GM18861 (cell line): Measurements from ENCODE around the gene CELSR2.

Experiments used
- ATAC-seq: cut with Tn5 transposase; IDR thresholded peaks from one replicate; pipeline ENCODE4 v1.9.1; 2021; ENCODE audit not compliant: unreplicated experiment

The CELSR2 gene

GRCh38 chr1:109229531-109230127 lies 19.7 kb upstream of the CELSR2 start:
- ATAC-seq: no peak

- no peak for ATAC-seq
These were observed 18.3 kb upstream of the CELSR2 start for GRCh38 chr1:109231066-109231465.

GRCh38 chr1:109235137-109235536 lies 14.2 kb upstream of the CELSR2 start:
- ATAC-seq: no peak

- no peak for ATAC-seq
These were observed 11.8 kb upstream of the CELSR2 start for GRCh38 chr1:109237512-109237911.

GRCh38 chr1:109238382-109238781 lies 11.0 kb upstream of the CELSR2 start:
- no peak for ATAC-seq

GRCh38 chr1:109239047-109239408 lies 10.3 kb upstream of the CELSR2 start:
- ATAC-seq: no peak

- ATAC-seq: peak; percentile 73
These were observed 9.8 kb upstream of the CELSR2 start for GRCh38 chr1:109239409-109240068.

- ATAC-seq: no peak
These were observed 8.9 kb upstream of the CELSR2 start for GRCh38 chr1:109240158-109241152.

- no peak for ATAC-seq
These were observed 8.0 kb upstream of the CELSR2 start for GRCh38 chr1:109241344-109241743.

- no peak for ATAC-seq
These were observed 7.4 kb upstream of the CELSR2 start for GRCh38 chr1:109241841-109242345.

- no peak for ATAC-seq
These were observed 7.0 kb upstream of the CELSR2 start for GRCh38 chr1:109242387-109242786.

- ATAC-seq: no peak
These were observed 6.1 kb upstream of the CELSR2 start for GRCh38 chr1:109243221-109243620.

GRCh38 chr1:109243860-109244552 lies 5.3 kb upstream of the CELSR2 start:
- no peak for ATAC-seq

- ATAC-seq: no peak
These were observed 3.2 kb upstream of the CELSR2 start for GRCh38 chr1:109246141-109246551.

- no peak for ATAC-seq
These were observed 1.7 kb upstream of the CELSR2 start for GRCh38 chr1:109247401-109248365.

- ATAC-seq: no peak
These were observed 919 bp upstream of the CELSR2 start for GRCh38 chr1:109248444-109248796.

GRCh38 chr1:109249654-109250401 lies 489 bp downstream of the CELSR2 start:
- ATAC-seq: peak; percentile 37

GRCh38 chr1:109250454-109251276 lies 1.3 kb downstream of the CELSR2 start:
- no peak for ATAC-seq
